Kidney (tissue), 14 donors: ENCODE measurements around the gene NFKB1. TPM values are rescaled to one million over a fixed set of nuclear protein-coding genes. Genes with fewer than 3 reads are reported as not detected.
"Not testable (repeated sequence)": the region's sequence is repeated elsewhere in the genome, so short reads cannot be mapped to it uniquely, and the experiment has no call there.

Experiments
- DNase-seq, 5 donors: peaks; one replicate each; pipeline ENCODE4 v3.0.0-alpha.2; 2013 to 2020
- FAIRE-seq: peaks from 2 replicates; lab custom pipeline; 2012; peaks lifted over from hg19 to GRCh38; lab: Jason Lieb, UNC
- H3K27ac ChIP-seq, 2 donors: one replicate each; pipeline ENCODE4 v1.7.0; 2013; ENCODE audit warnings: low read depth in 2 of 2, low read length in 2 of 2, inconsistent platforms in 1 of 2
- H3K27me3 ChIP-seq: one replicate; pipeline ENCODE4 v1.7.1; 2013; ENCODE audit warnings: low read length, inconsistent platforms; ENCODE audit not compliant: control insufficient read depth, insufficient read depth
- H3K36me3 ChIP-seq, 3 donors: one replicate each; pipeline versions ENCODE4 v1.7.0 to v1.7.1; 2013; ENCODE audit warnings: low read length in 3 of 3, control low read depth in 1 of 3, inconsistent platforms in 1 of 3; ENCODE audit not compliant: insufficient read depth in 3 of 3, control insufficient read depth in 2 of 3
- H3K4me1 ChIP-seq, 3 donors: one replicate each; pipeline versions ENCODE4 v1.7.0 to v1.7.1; 2013; ENCODE audit warnings: low read length in 3 of 3, inconsistent platforms in 1 of 3, low read depth in 1 of 3; ENCODE audit not compliant: control insufficient read depth in 2 of 3, insufficient read depth in 2 of 3
- H3K4me3 ChIP-seq, 3 donors: one replicate each; pipeline versions ENCODE4 v1.7.0 to v1.8.1; 2013; ENCODE audit warnings: low read length in 3 of 3, control low read depth in 1 of 3, inconsistent platforms in 1 of 3
- H3K9ac ChIP-seq, 3 donors: one replicate each; pipeline versions ENCODE4 v1.7.0 to v1.7.1; 2013; ENCODE audit warnings: low read length in 3 of 3, control low read depth in 1 of 3, inconsistent platforms in 1 of 3
- H3K9me3 ChIP-seq, 3 donors: one replicate each; pipeline versions ENCODE4 v1.7.0 to v1.7.1; 2013; ENCODE audit warnings: low read length in 3 of 3, control low read depth in 1 of 3, inconsistent platforms in 1 of 3; ENCODE audit not compliant: control insufficient read depth in 2 of 3, insufficient read depth in 1 of 3
- intact Hi-C: fragments of 100-400 bp; cut with DNase I; formaldehyde crosslinking; loops from one replicate; pipeline ENCODE4 v1.11.1; 2022
- polyA plus RNA-seq: library from polyadenylated mRNA; stranded (reverse); fragments of 350-450 nt; fragmentation: Illumina TruSeq; extraction: RNeasy Lipid Tissue Mini Kit (QIAGEN cat#74804); gene quantifications from one replicate; pipeline ENCODE4 v1.2.3, GENCODE V29; 2014; ENCODE audit warnings: low read depth, low replicate concordance; ENCODE audit not compliant: insufficient read depth
- total RNA-seq: library from RNA; stranded (reverse); fragmentation: NEBNext Ultra II Directional; extraction: Animal tissue kit (Norgen Biotek cat#: 25700); gene quantifications from one replicate; pipeline ENCODE4 v1.2.1, GENCODE V29; 2021
- TF ChIP-seq, protein P1 (sequence below): IDR thresholded peaks from 3 replicates; pipeline ENCODE4 v1.5.1; 2012; ENCODE audit warnings: mild to moderate bottlenecking, moderate library complexity, borderline replicate concordance; ENCODE audit not compliant: insufficient read depth; ENCODE audit errors: extremely low read depth
- donor health status: control.
- donor health status: control.
- donor health status: control.
- donor health status: control.
- donor health status: control.
- donor health status: DM: yes; HTN: yes; CAD: no.
- donor health status: Normal renal cell carcinoma (clear cell type).

NFKB1 gene
- total and polyA plus RNA-seq, 2 donors from 2014 or later: 10.1 to 56.9 TPM

DNA sequence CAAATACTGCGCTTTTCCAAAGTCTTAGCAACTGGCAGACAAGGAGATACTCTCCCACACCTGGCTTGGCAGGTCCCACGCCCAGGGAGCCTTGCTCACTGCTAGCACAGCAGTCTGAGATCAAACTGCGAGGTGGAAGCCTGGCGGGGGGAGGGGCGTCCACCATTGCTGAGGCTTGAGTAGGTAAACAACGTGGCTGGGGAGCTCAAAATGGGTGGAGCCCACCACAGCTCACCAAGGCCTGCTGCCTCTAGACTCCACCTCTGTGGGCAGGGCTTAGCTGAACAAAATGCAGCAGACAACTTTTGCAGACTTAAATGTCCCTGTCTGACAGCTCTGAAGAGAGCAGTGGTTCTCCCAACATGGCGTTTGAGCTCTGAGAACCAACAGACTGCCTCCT lies 23.0 kb upstream of the NFKB1 start:
- intact Hi-C loops: no loop called here
- peaks cover 0 to 3% (median 0%) of the 10 kb centered on the region in 3 donors for H3K9me3 ChIP-seq
- H3K27ac ChIP-seq: no peak overlapping the region
- no peaks in the 10 kb centered on the region for H3K4me1 ChIP-seq
- DNase-seq (peak in 1 of 5 donors; percentile 43), FAIRE-seq (no peak)
- no peak overlapping the region for H3K9ac ChIP-seq
- H3K27me3 ChIP-seq: no peaks in the 10 kb centered on the region
- TF ChIP-seq, protein P1, sequence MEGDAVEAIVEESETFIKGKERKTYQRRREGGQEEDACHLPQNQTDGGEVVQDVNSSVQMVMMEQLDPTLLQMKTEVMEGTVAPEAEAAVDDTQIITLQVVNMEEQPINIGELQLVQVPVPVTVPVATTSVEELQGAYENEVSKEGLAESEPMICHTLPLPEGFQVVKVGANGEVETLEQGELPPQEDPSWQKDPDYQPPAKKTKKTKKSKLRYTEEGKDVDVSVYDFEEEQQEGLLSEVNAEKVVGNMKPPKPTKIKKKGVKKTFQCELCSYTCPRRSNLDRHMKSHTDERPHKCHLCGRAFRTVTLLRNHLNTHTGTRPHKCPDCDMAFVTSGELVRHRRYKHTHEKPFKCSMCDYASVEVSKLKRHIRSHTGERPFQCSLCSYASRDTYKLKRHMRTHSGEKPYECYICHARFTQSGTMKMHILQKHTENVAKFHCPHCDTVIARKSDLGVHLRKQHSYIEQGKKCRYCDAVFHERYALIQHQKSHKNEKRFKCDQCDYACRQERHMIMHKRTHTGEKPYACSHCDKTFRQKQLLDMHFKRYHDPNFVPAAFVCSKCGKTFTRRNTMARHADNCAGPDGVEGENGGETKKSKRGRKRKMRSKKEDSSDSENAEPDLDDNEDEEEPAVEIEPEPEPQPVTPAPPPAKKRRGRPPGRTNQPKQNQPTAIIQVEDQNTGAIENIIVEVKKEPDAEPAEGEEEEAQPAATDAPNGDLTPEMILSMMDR: no peak
- H3K36me3 ChIP-seq: no peaks in the 10 kb centered on the region
- no peak overlapping the region for H3K4me3 ChIP-seq

DNA sequence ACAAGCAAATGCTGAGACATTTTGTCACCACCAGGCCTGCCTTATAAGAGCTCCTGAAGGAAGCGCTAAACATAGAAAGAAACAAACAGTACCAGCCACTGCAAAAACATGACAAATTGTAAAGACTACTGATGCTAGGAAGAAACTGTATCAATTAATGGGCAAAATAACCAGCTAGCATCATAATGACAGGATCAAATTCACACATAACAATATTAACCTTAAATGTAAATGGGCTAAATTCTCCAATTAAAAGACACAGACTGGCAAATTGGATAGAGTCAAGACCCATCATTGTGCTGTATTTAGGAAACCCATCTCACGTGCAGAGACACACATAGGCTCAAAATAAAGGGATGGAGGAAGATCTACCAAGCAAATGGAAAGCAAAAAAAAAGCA lies 21.3 kb upstream of the NFKB1 start:
- H3K4me3 ChIP-seq, H3K4me1 ChIP-seq, FAIRE-seq, intact Hi-C loops, H3K27me3 ChIP-seq, DNase-seq, H3K27ac ChIP-seq, H3K9ac ChIP-seq, H3K36me3 ChIP-seq, H3K9me3 ChIP-seq: not testable (repeated sequence)

DNA sequence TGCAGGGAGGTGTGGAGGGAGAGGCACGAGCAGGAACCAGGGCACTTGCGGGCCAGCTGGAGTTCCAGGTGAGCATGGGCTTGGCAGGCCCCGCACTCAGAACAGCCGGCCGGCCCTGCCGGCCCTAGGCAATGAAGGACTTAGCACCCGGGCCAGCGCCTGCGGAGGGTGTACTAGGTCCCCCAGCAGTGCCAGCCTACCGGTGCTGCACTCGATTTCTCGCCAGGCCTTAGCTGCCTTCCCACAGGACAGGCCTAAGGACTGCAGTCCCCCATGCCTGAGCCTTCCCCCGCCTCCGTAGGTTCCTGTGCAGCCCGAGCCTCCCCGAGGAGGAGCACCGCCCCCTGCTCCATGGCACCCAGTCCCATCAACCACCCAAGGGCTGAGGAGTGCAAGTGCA lies 18.0 kb upstream of the NFKB1 start:
- intact Hi-C loops: no loop called here
- no peaks in the 10 kb centered on the region for H3K9me3 ChIP-seq
- TF ChIP-seq, protein P1: no peak
- no peaks in the 10 kb centered on the region for H3K27me3 ChIP-seq
- H3K27ac ChIP-seq: no peak overlapping the region
- no peaks in the 10 kb centered on the region for H3K36me3 ChIP-seq
- FAIRE-seq (no peak), DNase-seq (peak in 1 of 5 donors; percentile 66)
- H3K4me1 ChIP-seq: no peaks in the 10 kb centered on the region
- no peak overlapping the region for H3K9ac ChIP-seq
- no peak overlapping the region for H3K4me3 ChIP-seq

DNA sequence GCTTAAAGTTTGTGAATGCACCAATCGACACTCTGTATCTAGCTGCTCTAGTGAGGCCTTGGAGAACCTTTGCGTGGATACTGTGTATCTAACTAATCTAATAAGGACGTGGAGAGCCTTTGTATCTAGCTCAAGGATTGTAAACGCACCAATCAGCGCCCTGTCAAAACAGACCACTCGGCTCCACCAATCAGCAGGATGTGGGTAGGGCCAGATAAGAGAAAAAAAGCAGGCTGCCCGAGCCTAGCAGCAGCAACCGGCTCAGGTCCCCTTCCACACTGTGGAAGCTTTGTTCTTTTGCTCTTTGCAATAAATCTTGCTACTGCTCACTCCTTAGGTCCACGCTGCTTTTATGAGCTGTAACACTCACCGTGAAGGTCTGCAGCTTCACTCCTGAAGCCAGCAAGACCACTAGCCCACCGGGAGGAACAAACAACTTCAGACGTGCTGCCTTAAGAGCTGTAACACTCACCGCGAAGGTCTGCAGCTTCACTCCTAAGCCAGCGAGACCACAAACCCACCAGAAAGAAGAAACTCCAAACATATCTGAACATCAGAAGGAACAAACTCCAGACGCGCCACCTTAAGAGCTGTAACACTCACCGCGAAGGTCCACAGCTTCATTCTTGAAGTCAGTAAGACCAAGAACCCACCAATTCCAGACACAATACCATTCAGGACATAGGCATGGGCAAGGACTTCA lies 17.0 kb upstream of the NFKB1 start:
- H3K27ac ChIP-seq, H3K4me3 ChIP-seq, H3K4me1 ChIP-seq, H3K9me3 ChIP-seq, FAIRE-seq, DNase-seq, H3K27me3 ChIP-seq, H3K9ac ChIP-seq, intact Hi-C loops, H3K36me3 ChIP-seq: not testable (repeated sequence)
